HFF-Myc (cell line): ENCODE results near the gene KRT39.
A peak's percentile ranks its signal among the peaks of the same experiment; 100 is the strongest.

Source experiments
- DNase-seq: peaks from one replicate; pipeline ENCODE4 v3.0.0-alpha.2; 2011; ENCODE audit warnings: low read depth; ENCODE audit errors: extremely low read depth
- H3K4me3 ChIP-seq: replicated peaks from 2 replicates; pipeline ENCODE4 v1.5.1; 2011; ENCODE audit warnings: low read depth, mild to moderate bottlenecking, control low read depth, low read length
- CTCF ChIP-seq: IDR thresholded peaks from 2 replicates; pipeline ENCODE4 v1.5.1; 2012; ENCODE audit warnings: mild to moderate bottlenecking, low read depth, low read length, control low read depth; ENCODE audit errors: missing control alignments

The KRT39 gene

GRCh38 chr17:40956401-40957254, 10.1 kb downstream of the KRT39 start:
- H3K4me3 ChIP-seq, result no peak overlapping the region
- peak; percentile 82 for DNase-seq
- no peak for TF ChIP-seq CTCF

DNA sequence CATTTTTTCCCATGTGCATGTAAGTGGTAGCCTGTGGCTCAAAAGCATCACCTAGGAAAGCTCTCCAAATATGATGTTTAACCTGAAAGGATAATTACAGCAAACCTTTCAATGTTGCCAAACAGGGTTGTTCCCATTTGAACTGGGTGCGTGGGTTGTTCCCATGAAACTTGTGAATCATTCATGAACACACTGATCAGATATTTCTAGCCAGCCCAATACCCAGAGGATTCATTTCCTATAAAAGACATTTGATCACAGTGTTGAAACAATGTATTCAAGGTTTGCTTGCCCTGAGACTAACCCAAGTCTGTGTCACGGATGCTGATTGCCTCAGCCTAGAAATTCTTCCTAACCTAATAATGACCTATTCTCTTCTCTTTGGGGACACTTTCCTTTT, 12.9 kb downstream of the KRT39 start:
- no peak for TF ChIP-seq CTCF
- DNase-seq, result no peak
- no peak overlapping the region for H3K4me3 ChIP-seq

DNA sequence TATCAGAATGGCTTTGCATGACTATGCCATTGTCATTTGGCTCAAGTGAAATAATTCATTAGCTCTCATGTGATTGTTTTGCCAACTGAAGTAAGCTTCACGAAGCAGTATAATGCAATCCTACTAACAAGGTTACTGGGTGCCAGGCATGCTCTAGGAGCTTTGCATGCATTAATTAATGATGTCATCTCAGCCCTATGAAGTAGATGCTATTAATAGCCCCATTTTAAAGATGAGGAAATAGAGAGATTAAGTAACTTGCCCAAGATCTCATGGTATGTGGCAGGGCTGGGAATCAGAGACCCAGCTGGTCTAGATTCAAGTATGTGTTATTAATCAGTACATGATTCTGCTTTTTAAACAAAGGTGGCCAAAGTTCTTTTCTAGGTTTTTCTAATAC, 14.1 kb downstream of the KRT39 start:
- DNase-seq, result peak; percentile 40
- no peak overlapping the region for H3K4me3 ChIP-seq
- TF ChIP-seq CTCF, result no peak

GRCh38 chr17:40952154-40952553, 14.6 kb downstream of the KRT39 start:
- no peak for TF ChIP-seq CTCF
- H3K4me3 ChIP-seq, result no peak overlapping the region
- DNase-seq, result no peak

- no peak overlapping the region for H3K4me3 ChIP-seq
- TF ChIP-seq CTCF, result no peak
- DNase-seq, result no peak
These were observed 15.6 kb downstream of the KRT39 start for GRCh38 chr17:40951011-40951622.

DNA sequence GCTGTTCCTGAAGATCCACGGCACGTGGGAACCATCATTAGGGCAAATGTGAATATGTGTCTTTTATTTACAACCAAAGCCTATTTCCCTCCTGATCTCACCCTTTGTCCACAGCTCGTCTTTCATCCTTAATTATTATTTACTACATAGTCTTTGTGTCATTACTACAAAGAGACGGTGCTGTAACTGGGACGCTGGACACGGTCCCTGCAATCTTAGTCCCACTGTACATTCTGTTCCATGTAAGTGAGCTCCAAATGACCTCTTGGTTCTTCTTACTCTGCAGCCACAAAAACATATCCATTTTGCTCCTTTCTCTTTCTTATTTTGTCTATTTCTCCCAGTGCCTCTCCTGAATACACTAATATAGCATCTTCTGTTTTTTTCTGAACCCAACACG, 16.6 kb downstream of the KRT39 start:
- TF ChIP-seq CTCF, result no peak
- no peak for DNase-seq
- no peak overlapping the region for H3K4me3 ChIP-seq
